Kidney (tissue), 14 donors: Measurements from ENCODE around the gene TAX1BP3. TPM values are rescaled to one million over a fixed set of nuclear protein-coding genes. Genes with fewer than 3 reads are reported as not detected.
"Not testable (repeated sequence)": the region's sequence is repeated elsewhere in the genome, so short reads cannot be mapped to it uniquely, and the experiment has no call there.

Source experiments
- DNase-seq, 5 donors: peaks; one replicate each; pipeline ENCODE4 v3.0.0-alpha.2; 2013 to 2020
- FAIRE-seq: peaks from 2 replicates; lab custom pipeline; 2012; peaks lifted over from hg19 to GRCh38; lab: Jason Lieb, UNC
- H3K27ac ChIP-seq, 2 donors: one replicate each; pipeline ENCODE4 v1.7.0; 2013; ENCODE audit warnings: low read depth in 2 of 2, low read length in 2 of 2, inconsistent platforms in 1 of 2
- H3K27me3 ChIP-seq: one replicate; pipeline ENCODE4 v1.7.1; 2013; ENCODE audit warnings: low read length, inconsistent platforms; ENCODE audit not compliant: control insufficient read depth, insufficient read depth
- H3K36me3 ChIP-seq, 3 donors: one replicate each; pipeline versions ENCODE4 v1.7.0 to v1.7.1; 2013; ENCODE audit warnings: low read length in 3 of 3, control low read depth in 1 of 3, inconsistent platforms in 1 of 3; ENCODE audit not compliant: insufficient read depth in 3 of 3, control insufficient read depth in 2 of 3
- H3K4me1 ChIP-seq, 3 donors: one replicate each; pipeline versions ENCODE4 v1.7.0 to v1.7.1; 2013; ENCODE audit warnings: low read length in 3 of 3, inconsistent platforms in 1 of 3, low read depth in 1 of 3; ENCODE audit not compliant: control insufficient read depth in 2 of 3, insufficient read depth in 2 of 3
- H3K4me3 ChIP-seq, 3 donors: one replicate each; pipeline versions ENCODE4 v1.7.0 to v1.8.1; 2013; ENCODE audit warnings: low read length in 3 of 3, control low read depth in 1 of 3, inconsistent platforms in 1 of 3
- H3K9ac ChIP-seq, 3 donors: one replicate each; pipeline versions ENCODE4 v1.7.0 to v1.7.1; 2013; ENCODE audit warnings: low read length in 3 of 3, control low read depth in 1 of 3, inconsistent platforms in 1 of 3
- H3K9me3 ChIP-seq, 3 donors: one replicate each; pipeline versions ENCODE4 v1.7.0 to v1.7.1; 2013; ENCODE audit warnings: low read length in 3 of 3, control low read depth in 1 of 3, inconsistent platforms in 1 of 3; ENCODE audit not compliant: control insufficient read depth in 2 of 3, insufficient read depth in 1 of 3
- CTCF ChIP-seq: IDR thresholded peaks from 3 replicates; pipeline ENCODE4 v1.5.1; 2012; ENCODE audit warnings: mild to moderate bottlenecking, moderate library complexity, borderline replicate concordance; ENCODE audit not compliant: insufficient read depth; ENCODE audit errors: extremely low read depth
- intact Hi-C: fragments of 100-400 bp; cut with DNase I; formaldehyde crosslinking; loops from one replicate; pipeline ENCODE4 v1.11.1; 2022
- polyA plus RNA-seq: library from polyadenylated mRNA; stranded (reverse); fragments of 350-450 nt; fragmentation: Illumina TruSeq; extraction: RNeasy Lipid Tissue Mini Kit (QIAGEN cat#74804); gene quantifications from one replicate; pipeline ENCODE4 v1.2.3, GENCODE V29; 2014; ENCODE audit warnings: low read depth, low replicate concordance; ENCODE audit not compliant: insufficient read depth
- total RNA-seq: library from RNA; stranded (reverse); fragmentation: NEBNext Ultra II Directional; extraction: Animal tissue kit (Norgen Biotek cat#: 25700); gene quantifications from one replicate; pipeline ENCODE4 v1.2.1, GENCODE V29; 2021
- donor health status: control.
- donor health status: control.
- donor health status: control.
- donor health status: control.
- donor health status: control.
- donor health status: DM: yes; HTN: yes; CAD: no.
- donor health status: Normal renal cell carcinoma (clear cell type).

TAX1BP3 gene
- total and polyA plus RNA-seq, 2 donors from 2014 or later: 128 to 158 TPM

- no peak for FAIRE-seq
- H3K4me1 ChIP-seq: no peaks in the 10 kb centered on the region
- H3K9ac ChIP-seq: no peak overlapping the region
- no peak overlapping the region for H3K4me3 ChIP-seq
- H3K27me3 ChIP-seq: no peaks in the 10 kb centered on the region
- no peak overlapping the region for H3K27ac ChIP-seq
- H3K9me3 ChIP-seq: no peaks in the 10 kb centered on the region
- intact Hi-C loops: no loop called here
- TF ChIP-seq CTCF: no peak
- peaks cover 2 to 18% (median 10%) of the 10 kb centered on the region in 3 donors for H3K36me3 ChIP-seq
- DNase-seq: no peak
Observed at GRCh38 chr17:3712811-3713463, 44.6 kb upstream of the TAX1BP3 start.

GRCh38 chr17:3710951-3711383, 42.6 kb upstream of the TAX1BP3 start:
- H3K27ac ChIP-seq: no peak overlapping the region
- no peaks in the 10 kb centered on the region for H3K4me1 ChIP-seq
- no peak for TF ChIP-seq CTCF
- DNase-seq (no peak), FAIRE-seq (no peak)
- peaks cover 2 to 9% (median 3%) of the 10 kb centered on the region in 3 donors for H3K36me3 ChIP-seq
- no peak overlapping the region for H3K4me3 ChIP-seq
- H3K27me3 ChIP-seq: no peaks in the 10 kb centered on the region
- intact Hi-C loops: no loop called here
- no peak overlapping the region for H3K9ac ChIP-seq
- H3K9me3 ChIP-seq: no peaks in the 10 kb centered on the region

- Histone ChIP-seq H3K9ac (no peak overlapping the region), H3K4me3 (no peak overlapping the region), H3K27ac (no peak overlapping the region), H3K27me3 (no peaks in the 10 kb centered on the region), H3K4me1 (no peaks in the 10 kb centered on the region), H3K9me3 (no peaks in the 10 kb centered on the region), H3K36me3 (peaks cover 0 to 2% (median 0%) of the 10 kb centered on the region in 3 donors)
- intact Hi-C loops: no loop called here
- FAIRE-seq (no peak), DNase-seq (no peak)
- TF ChIP-seq CTCF: no peak
Observed at GRCh38 chr17:3708366-3708765, 40.0 kb upstream of the TAX1BP3 start.

- H3K27me3 ChIP-seq, H3K4me3 ChIP-seq, H3K27ac ChIP-seq, H3K36me3 ChIP-seq, H3K9me3 ChIP-seq, intact Hi-C loops, DNase-seq, H3K4me1 ChIP-seq, H3K9ac ChIP-seq, FAIRE-seq: not testable (repeated sequence)
Observed at GRCh38 chr17:3705718-3705984, 37.3 kb upstream of the TAX1BP3 start.
